Upper lobe of left lung (tissue), 4 donors: ENCODE data around the gene CCDC171.

ENCODE experiments used
- CTCF ChIP-seq, 6 experiments: fragments of 450-650 bp in 4 of 6; fragments of 200-600 bp in 2 of 6; sonication (generic) in 2 of 6; IDR thresholded peaks; one replicate each; pipeline ENCODE4 v1.5.1; 2016 to 2019; ENCODE audit warnings: antibody characterized with exemption in 6 of 6
- EP300 ChIP-seq, 4 donors: sonication (generic); formaldehyde crosslinking; IDR thresholded peaks; one replicate each; pipeline ENCODE4 v1.5.1; 2017; ENCODE audit warnings: antibody characterized with exemption in 4 of 4, control low read depth in 2 of 4
- POLR2A ChIP-seq, 4 donors: fragments of 450-650 bp; IDR thresholded peaks; one replicate each; pipeline ENCODE4 v1.5.1; 2016 to 2017; ENCODE audit warnings: antibody characterized with exemption in 4 of 4, mild to moderate bottlenecking in 2 of 4

GRCh38 chr9:15612962-15613361 is 60.1 kb downstream of the CCDC171 start:
- TF ChIP-seq EP300 (IDR thresholded peaks at IDR 0.05) (no peak), POLR2A (IDR thresholded peaks at IDR 0.05) (no peak), CTCF (IDR thresholded peaks at IDR 0.05) (no peak)
